Stimulated activated CD8-positive, alpha-beta memory T cell treated with anti-CD3 and anti-CD28 coated beads, Interleukin-7, amount 100 ng/mL, for 1 hour (primary cell): ENCODE data around the gene CDK17.
A peak's percentile ranks its signal among the peaks of the same experiment; 100 is the strongest.

Experiments used
- DNase-seq, 2 donors: peaks; one replicate each; pipeline ENCODE4 v3.0.0-alpha.2; 2020; ENCODE audit warnings: low read depth in 2 of 2

Gene CDK17

DNA sequence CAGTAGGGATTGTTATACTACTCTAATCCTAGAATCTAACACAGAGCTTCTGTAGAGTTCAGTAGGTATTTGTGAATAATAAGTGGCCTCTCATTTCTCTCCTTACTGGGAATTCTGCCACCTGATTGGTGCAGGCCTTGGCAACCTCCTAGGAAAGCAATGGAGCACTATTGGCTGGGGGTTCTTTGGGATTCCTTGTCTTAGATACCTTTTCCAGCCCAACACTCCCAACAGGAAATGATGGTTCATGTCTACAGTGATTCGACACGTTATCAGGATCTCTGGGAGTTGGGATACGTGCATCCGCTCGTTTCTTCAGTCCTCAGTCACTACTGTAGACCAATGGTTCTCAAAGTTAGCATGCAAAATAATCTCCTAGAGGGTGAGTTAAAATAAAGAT, 138.7 kb downstream of the CDK17 start:
- no peak for DNase-seq

DNA sequence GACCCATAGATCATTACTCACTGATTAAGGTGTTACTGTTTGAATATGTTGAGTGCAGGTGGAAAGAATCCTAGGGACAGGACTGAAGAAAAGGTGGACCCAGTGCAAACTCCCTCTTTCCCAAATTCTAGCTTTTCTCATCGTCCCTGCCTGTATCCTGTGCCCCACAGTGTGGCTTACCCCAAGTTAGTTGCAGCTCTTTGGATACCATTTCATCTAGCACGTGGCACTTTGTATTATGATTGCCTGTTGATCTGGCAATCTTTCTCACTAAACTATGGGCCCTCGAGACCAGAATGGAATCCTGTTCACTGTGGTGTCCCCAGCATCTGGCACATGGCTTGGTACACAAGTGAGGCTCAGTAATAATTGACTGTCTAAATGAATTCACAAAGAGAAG, 139.6 kb downstream of the CDK17 start:
- no peak for DNase-seq

DNA sequence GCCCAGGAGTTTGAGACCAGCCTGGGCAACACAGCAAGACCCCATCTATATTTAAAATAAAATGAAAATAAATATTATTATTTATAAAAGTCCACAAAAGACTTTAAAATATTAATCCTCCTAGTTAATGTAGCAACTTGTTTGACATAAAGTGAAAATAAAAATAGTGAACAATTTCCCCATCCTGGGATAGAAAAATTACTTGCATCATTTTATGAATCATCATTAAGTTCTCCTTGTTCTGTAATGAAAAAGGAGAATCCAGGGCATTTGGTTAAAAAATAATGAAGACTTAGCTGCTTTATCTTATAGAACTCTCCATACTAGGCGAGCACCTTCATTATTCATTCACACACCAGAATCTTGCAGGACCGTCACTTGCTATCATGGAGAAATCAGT, 140.0 kb downstream of the CDK17 start:
- DNase-seq = no peak

DNA sequence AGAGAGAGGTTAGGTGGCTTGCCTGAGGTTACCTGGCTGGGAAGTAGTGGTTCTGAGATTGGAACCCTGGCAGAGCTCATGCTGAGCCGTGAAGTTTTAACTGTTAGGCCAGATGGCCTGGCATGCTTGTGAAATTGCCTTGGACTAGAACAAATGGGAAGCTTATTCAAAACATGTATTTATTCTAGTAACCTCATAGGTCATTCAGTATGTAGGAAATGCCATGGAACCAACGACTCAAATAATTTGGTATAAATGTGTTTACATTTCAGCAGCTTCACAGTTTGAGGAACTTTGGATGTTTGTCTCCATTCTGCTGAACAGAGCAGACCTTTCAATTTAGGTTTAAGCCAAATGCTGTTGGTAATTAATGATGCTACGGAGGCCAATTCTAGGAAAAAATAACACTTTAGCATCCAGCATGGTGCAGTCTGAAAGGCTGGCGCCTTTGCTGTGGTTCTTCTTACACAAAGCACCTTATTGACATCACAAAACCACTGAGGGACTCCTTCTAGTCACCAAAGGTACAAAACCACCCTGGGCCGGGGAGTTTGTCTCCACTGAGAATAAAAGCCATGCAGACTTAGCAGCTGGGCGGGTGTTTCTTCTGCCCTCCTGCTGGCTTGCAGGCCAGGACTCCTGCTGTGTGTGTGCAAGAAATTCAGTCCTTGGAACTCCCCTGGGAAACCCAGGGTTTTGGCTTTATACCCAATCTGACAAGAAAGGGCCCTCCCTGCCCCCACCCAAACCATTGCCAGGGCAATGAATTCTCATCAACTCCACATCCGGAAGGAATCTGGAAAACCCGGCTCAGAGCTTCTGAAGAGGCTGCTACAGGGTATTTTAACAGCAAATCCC, 141.9 kb downstream of the CDK17 start:
- no peak for DNase-seq

DNA sequence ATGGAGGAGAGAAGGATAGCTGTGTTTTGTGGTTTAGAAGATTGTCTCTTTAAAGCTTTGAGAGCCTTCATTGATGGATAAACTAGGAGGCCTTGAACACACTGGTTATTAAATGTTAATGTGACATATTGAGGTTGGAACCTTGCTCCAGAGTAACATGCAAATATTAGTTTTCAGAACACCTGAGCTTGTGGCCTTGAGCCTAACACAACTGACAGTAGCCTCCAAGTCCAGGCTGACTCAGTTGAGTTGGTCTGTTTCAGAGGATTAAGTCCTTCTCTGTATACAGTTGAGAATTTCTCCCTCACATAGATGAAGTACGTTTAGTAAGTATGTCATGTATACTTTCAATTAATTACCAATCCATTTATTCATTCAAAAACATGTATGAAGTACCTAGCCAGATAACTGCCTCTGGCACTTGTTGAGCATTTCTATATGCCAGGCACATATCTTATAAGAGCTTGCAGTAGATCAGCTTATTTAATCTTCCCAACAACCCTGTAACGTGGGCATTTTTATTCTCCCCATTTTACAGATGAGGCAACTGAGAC, 142.6 kb downstream of the CDK17 start:
- DNase-seq = no peak

DNA sequence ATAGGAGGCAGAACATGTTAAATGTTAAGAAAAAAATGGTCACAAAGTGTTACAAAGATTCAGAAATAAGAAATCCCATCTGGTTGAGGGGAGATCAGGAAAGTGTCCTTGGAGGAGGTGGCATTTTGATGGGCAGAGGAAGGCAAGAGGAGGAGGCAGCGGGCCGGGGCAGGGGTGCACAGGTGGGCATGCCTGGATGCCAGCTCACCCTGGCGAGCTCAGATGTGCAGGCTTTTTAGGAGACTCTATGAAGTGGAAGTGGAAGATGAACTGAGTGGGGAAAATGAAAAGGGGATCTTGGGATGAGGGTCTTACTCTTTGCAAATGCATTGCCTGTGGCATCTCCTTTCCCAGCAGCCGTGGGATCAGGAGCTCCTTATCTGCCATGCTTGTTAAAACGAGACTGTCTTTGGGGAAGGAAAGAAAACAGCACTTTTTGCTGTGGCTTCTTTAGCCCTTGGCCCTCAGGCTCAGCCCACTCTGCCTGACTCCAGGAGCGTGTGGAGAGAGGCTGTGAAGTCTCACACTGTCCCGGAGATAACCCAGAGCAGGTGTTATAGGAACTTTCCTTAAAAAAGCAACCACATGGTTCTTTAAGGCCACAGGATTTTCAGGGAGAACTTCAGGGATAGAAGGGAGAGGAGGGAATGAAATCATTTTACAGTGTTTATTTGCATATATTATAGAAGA, 143.4 kb downstream of the CDK17 start:
- no peak for DNase-seq

DNA sequence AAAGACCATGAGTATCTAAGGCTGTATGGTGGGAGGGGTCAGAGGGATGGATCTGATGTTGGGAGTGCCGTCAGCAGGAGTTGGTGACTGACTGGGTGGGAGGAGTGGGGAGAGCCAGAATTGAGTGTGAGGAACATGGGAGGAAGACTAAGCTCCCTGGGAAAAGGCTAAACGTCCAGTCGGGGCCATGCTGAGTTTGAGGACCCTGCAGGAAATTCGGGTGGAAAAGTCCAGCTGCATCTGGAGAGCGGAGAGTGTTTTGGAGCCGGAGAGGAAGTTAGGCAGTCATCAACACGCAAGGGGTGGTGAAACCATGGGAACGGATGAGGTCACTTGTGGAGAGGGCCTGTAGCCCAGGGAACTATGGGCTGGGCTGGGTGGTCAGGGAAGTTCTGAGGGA, 145.2 kb downstream of the CDK17 start:
- no peak for DNase-seq

DNA sequence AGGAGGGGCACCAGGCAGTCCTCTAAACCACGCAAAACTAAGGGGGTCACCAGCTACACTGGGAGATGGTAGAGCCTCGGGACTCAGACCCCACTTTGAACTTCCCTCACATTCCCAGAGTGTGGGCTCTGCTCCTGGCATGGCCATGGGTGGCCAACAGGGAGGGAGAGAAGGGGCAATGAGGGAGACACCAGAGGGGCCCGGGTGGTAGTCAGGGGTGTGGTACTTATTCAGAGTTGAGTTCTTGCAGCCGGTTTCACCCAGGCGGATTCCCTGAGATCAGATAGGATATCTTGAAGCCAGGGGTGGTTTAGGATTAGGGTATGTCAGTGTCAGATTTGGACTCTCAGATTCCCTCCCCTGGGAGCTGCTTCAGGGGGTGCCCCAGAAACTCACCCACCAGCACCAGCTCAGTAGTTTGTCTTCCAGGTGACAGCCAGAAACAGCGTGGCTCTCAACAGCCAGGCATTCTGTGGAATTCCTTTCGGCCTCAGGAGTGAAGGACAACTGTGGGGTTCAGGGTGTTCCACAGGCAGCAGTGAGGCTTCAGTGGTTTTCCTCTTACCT, 150.0 kb downstream of the CDK17 start:
- no peak for DNase-seq

DNA sequence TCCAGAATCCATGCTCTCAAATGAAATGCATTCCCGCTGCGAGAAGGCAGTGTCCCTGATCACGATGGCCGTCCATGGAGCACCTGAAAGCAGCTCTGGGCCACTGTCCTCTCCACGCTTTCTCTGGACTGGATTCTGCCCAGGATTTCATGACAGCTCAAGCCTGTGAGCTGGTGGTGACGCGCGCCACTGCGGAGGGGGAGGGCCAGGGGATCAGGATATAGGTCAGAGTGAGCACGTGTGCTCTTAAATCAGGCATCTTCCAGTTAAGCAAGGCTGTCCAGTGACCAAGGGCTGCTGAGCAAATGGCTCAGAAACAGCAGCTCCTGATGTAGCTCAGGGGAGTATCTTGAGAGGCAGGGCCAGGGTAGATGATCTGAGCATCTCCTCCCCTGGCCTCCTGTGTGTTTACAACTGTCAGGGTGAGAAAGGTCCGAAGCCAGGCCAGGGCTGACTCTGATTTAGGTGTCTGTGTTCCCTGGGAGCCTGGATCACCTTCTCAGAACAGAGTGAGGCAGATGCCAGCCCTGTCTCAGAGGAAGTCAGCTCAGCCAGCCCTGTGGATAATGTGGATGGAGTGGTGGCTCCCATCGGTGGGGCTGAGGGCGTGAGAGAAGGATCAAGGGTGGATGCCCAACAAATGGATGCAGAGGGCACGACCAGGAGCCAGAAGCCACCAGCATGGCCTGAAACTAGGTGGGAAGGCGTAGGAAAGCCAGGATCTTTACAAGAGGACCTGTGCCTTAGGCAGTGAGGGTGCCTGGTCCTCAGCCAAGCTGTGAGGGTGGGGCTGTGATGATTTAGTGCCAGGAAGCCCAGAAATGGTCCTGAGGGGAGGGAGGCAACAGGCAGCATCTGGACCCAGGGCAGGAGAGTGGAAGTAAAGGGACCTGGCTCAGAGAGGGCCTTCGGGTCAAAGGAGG, 150.8 kb downstream of the CDK17 start:
- no peak for DNase-seq

DNA sequence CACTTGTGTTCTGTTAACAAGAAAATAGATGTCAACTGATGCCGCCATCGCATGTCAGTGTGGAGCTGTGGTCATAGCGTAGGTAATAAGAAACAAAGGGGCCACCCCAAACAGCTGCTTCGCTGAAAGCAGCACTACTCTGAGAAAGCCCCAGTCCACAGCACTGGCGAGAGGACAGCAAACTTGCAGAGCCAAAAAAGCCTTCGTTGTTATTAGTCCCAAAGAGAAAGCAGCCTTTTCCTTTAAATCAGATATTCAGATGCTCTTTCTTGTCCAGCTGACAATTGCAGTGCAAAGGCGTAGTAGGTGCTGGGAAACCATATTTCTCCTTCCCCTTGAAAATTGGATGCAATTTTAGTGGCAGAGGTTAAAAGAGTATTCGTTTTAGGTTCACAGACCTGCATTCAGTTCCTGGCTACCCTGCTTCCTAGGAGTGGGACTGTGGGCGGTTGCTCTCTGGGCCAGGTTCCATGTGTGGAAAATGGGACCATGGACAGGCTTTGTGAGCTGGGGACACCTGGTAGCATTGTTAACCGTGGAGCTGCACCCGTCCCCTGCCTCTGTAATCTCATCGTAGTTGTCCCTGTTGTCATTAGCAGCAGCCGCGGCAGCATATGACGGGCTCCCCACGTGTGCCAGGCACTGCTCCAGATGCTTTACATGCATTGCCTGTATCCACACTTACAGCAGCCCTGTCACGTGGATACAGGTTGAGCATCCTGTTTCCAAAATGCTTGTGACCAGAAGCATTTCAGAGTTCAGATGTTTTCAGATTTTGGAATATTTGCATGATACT, 151.9 kb downstream of the CDK17 start:
- no peak for DNase-seq

DNA sequence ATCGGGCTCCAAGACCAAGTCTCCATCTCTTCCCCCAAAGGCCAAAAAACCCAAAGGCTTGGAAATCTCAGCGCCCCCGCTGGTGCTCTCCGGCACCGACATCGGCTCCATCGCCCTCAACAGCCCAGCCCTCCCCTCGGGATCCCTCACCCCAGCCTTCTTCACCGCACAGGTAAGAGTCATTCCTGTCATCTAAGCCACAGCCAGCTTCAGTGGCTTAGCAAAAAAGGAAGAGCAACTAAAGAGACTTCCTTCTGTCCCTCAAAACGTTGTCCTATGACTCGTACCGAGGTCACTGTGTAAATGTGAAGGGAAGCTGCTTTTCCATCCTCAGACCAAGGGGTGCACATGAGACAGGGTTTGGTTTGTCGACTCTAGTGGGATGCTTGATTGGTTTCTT, 152.7 kb downstream of the CDK17 start:
- DNase-seq = no peak

DNA sequence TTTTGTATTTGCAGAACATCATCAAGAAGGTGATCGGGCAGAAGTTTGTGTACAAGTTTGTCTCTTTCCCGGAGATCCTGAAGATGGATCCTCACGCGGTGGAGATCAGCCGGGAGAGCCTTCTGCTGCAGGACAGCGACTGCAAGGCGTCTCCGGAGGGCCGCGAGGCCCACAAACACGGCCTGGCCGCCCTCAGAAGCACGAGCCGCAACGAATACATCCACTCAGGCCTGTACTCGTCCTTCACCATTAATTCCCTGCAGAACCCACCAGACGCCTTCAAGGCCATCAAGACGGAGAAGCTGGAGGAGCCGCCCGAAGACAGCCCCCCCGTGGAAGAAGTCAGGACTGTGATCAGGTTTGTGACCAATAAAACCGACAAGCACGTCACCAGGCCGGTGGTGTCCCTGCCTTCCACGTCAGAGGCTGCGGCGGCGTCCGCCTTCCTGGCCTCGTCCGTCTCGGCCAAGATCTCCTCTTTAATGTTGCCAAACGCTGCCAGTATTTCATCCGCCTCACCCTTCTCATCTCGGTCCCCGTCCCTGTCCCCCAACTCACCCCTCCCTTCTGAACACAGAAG, 153.2 kb downstream of the CDK17 start:
- no peak for DNase-seq

DNA sequence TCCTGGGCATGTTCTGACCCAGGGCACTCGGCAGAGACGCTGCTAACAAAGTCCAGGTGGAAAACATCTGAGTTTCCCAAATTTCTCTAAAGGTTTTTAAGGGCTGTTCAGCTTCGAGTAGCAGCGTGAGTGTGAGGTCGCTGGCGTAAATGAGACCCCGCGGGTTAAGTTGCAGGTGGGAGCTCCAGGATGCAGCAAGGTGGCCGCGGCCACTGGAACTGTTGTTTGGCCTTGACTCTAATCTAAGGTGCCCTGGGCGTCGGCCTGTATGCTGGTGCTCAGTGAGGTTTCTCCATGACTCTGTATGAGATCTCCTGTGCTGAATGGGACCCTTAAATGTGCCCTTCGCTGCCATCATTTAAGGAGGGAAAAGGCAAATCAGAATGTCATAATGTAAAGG, 155.4 kb downstream of the CDK17 start:
- DNase-seq = no peak

DNA sequence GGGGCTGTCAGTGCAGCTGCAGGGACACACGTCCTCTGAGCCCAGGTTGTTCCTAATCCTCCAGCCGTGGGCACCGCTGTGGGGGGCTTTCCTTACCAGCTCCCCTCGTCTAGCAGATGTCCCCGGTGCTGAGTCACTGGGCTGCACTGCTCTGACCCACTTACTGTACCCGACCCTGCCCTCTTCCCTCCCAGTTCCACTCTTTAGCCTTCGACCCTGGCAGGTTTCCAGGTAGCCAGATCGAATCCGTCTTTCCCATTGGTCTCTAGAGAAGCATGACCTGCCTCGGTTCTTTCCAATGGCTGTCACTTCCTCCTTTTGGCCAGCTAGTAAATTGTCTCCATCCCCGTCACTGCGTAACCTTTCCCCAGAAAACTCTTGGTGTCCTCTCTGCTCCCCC, 157.6 kb downstream of the CDK17 start:
- no peak for DNase-seq

DNA sequence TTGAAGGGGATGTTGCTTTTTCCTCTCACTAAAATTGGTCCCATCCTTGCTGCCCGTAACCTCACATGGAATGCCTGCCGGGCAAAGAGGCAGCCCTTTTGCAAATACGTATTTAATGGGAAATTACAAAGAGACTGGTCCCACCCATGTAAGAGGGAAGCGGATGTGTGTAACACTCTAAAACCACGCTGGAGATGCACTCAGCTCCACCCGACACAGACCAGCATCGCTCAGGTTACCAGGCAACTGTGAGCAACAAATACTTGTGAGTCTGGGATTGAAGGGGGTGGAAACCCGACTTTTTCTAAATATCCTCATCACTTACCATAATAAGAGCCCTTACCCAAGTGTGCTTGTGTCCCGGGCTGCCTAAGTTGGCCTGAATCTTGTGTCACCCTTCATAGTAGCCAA, 158.4 kb downstream of the CDK17 start:
- DNase-seq = peak; percentile 39 to 42

DNA sequence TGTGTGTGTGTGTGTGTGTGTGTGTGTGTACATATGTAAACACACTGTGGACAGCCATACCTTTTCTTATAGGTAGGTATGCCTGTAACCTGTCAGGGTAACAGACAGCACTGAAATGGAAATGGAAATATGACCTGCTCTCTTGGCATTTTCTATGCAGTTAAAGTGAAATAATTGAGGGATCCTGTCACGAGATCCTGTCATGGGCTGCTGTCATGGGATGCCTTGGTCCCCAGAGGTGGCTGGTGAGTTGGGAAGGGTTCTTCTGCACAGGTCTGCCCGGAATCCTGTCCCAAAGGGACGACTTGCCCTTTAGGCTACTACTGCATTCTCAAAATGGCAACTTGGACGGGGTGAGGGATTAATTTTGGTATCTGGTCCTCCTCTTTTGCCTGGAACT, 158.8 kb downstream of the CDK17 start:
- no peak for DNase-seq

DNA sequence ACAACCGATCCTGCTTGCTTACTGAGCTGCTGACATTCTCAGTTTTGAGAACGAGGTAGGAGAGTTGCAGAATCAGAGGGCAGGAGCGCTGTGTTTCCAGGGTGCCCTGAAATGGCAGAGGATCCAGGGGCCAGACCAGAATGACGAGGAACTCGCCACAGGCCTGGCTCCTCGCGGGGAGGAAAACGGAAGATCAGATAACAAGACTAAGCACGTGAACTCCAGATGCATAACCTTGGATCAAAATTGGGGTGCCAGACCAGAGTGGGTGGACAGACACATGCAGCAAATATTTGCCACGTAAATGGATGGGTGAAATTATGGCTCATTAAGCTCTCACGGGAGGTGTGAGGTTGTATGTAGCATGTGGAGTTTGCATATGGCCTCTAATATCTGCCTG, 159.6 kb downstream of the CDK17 start:
- DNase-seq = no peak

DNA sequence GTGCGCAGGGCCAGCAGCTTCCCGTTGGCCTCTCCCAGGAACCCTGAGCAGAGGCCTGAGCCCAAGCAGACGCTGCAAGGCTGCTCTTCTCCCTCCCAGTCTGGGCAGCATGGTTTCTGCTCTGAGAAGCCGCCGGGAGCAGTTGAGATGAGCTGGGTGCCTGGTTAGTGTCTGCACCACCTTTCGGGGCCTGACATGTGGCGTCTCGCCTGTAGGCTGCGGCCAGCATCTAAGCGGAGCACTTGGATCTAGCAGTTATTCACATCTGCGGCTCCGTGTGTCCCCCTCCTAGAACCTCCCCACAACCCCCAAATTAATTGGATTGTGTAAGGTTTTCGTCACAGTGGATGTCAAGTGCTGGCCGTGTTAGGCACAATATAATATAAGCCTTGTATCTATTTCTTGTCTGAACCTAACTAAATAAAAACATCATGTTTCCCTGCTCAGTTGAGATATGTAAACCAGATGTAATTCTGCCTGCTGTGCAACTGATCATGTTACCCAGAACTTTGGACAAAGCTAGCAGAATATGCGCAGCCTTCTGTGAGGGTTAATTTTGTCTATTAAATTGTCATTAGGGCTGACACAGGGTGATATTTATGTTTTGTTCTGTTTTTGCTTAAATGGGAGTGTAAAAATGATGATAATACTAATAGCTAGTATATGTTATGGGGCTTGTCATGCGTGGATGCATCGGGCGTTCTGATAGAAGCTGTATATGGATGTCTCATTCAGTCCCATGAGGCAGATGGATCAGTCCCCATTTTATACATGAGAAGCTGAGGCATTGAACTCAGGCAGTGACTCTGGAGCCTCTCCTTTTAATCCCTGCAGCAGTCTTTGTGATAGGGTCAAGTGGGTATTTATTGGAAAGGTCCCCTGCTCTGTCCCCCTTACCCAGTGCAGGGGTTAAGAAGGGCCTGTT, 160.3 kb downstream of the CDK17 start:
- DNase-seq = no peak

DNA sequence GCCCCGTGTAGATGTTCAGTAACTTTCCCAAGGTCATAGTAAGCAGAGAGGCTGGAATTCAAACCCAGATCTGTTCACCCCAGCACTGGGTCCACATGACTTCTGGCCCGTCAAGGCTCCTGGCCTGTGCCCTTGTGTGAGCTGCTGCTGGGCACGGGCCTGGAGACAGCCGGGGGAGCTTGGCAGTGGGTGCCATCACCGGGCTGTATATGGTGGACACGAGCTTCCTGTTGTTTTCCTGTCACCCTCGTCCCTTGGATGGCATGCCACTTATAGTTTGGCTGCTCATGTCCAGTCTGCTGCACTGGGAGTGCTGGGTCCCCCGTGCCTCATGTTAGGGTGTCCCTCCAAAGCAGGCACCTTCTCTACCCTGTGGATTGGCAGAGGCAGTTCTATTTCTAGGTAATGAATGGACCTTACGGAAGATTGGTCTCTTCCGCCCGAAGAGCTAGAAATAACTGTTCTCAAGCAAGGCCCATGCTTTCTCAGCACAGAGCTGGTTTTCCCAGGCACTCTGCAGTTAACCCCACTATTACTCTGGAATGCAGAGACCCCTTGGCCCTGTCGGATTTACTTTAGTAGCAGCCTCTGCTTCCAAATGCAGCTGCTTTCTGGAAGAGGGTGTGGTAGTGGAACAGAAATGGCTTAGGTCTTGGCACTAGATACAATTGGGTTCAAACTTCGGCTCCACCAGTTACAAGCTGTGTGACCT, 161.7 kb downstream of the CDK17 start:
- DNase-seq = no peak
